DLD1 (cell line): ENCODE results near the gene NUDT15.
"Not testable (repeated sequence)": the region's sequence is repeated elsewhere in the genome, so short reads cannot be mapped to it uniquely, and the experiment has no call there.

Experiments used
- in situ Hi-C: cut with HindIII; loops from 2 replicates; pipeline ENCODE4 v1.10.0; 2017; ENCODE audit warnings: low sequenced_read_pairs

NUDT15 gene

GRCh38 chr13:48037346-48038173, at the start of gene NUDT15:
Gene NUDT15, plus strand, starts transcription at chr13:48037726. Its CDS starts 21 bp downstream, at chr13:48037747.
- in situ Hi-C loops = no loop called here

GRCh38 chr13:47990427-47990826, 47.1 kb upstream of the NUDT15 start:
- in situ Hi-C loops = no loop called here

GRCh38 chr13:47990920-47991466, 46.5 kb upstream of the NUDT15 start:
- in situ Hi-C loops = no loop called here

- in situ Hi-C loops = no loop called here
These were observed 45.7 kb upstream of the NUDT15 start for GRCh38 chr13:47991859-47992258.

- in situ Hi-C loops = no loop called here
These were observed 40.1 kb upstream of the NUDT15 start for GRCh38 chr13:47997384-47997783.

DNA sequence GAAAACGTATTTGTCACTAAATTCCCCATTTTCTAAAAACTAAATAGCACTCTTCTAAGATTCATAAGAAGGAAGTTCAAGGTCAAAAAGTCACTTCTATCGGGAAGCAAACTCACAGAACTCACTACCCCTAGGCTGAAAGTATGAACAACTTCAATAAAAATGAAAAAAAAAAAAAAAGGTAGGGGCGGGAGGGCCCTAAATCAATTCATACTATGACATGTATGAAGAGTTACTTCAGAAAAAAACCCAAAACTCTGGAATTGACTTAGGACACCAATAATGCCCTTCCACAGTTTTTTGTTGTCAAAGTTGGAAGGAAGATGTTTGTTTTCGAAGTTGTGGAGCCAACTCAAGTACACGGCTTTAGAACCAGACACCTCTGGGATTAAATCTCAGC, 37.6 kb upstream of the NUDT15 start:
- in situ Hi-C loops = no loop called here

DNA sequence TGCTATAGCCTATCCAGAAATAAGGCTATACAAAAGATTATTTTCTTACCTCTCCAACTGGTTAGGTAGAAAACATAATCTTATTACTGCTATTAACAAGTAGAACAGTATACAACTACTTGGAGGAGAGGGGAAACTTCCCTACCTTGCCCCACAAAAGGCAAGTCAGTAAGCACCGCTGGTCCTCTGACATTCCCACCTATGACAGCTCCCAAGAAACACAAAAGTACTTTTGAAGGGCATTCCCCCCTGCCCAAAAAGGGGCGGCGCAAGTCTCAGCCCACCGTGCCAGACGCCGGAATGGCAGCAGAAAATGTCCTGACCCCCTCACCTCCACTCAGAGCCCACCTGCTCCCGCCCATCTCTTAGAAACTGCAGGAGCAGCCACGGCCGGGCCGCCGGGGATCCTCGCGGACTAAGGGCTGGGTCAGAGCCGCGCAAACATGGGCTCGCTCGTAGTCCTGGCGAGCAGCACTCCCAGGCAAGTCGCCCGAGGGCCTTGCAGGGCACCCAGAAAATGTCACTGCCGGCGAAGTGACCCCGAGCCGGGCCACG, 36.9 kb upstream of the NUDT15 start:
- in situ Hi-C loops = no loop called here

DNA sequence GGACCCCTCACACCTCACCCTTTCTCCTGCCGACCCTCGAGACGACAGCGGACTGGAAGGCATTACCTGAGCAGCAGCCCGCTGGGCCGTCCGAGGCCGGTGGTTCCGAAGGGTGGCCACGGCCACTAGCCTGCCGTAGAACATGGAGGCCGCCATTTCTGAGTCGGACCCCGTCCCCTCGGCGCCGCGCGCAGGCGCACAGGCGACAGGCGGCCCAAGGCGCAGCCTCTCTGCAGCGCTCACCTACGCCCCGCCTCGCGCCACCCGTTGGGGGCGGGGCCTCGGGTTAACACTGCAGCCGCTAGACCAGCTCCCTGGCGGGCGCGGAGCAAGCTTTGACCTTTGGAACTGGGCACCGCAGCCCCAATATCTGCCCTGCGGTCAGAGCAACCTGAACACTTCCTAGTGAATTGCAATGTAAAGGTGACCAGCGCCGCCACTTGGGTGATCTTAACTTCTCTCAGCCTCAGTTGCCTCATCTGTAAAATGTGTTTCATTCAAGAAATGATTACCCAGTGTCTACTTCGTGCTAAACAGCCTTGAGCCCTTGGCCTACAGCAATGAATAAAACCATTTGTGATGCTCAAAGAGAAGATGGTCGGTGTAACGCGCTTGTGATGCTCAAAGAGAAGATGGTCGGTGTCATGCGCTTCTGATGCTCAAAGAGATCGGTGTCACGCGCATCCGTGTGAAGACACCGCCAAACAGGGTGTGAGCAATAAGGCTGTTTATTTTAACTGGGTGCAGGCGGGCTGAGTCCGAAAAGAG, 36.2 kb upstream of the NUDT15 start, which contains the start of gene SUCLA2:
SUCLA2 (minus strand) TSS at position 160 of the 768 bp plus-strand sequence; CDS start at position 156, 4 bp downstream.
- in situ Hi-C loops = no loop called here

- in situ Hi-C loops = not testable (repeated sequence)
These were observed 35.5 kb upstream of the NUDT15 start for GRCh38 chr13:48001999-48002398.

- in situ Hi-C loops = no loop called here
These were observed 33.3 kb upstream of the NUDT15 start for GRCh38 chr13:48004201-48004600.

GRCh38 chr13:48006396-48006795, 31.1 kb upstream of the NUDT15 start:
- in situ Hi-C loops = no loop called here

DNA sequence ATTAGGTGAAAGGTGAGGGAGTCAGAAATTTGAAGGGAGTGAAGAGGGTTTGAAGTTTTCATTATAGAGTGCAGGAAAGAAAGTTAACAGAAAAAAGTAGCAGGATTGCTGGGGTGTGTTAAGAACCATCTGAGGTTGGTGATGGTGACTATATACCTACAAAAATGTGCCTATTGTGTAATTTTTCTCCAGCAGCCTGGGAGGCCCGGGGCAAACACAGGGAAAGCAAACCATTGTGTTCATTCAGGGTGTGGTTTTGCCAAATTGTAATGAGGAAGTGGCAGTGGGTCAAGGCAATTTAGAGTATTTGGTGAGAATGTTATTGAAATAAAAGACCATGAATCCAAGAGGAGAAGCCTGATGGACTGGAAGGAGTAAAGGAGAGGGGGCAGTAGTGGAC, 28.2 kb upstream of the NUDT15 start:
- in situ Hi-C loops = no loop called here

DNA sequence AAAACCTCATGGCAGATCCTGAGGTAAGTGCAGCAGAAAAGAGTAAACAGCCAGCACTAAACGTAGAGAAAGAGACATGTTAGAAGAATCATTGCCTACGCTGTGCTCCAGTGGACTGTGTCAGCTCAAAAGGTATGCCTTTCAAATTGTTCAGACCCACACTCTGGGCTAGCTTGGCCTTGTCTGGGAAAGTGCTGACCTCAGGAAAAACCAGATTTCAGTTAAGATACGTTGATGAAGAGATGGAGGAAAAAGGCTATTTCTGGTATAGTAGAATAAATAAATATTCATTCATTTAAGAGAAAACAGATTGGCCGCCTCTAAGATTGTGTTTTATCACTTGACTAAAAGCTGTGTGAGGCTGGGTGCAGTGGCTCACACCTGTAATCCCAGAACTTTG, 26.8 kb upstream of the NUDT15 start:
- in situ Hi-C loops = no loop called here

GRCh38 chr13:48012668-48013067, 24.9 kb upstream of the NUDT15 start:
- in situ Hi-C loops = no loop called here

- in situ Hi-C loops = no loop called here
These were observed 23.2 kb upstream of the NUDT15 start for GRCh38 chr13:48014359-48014758.

DNA sequence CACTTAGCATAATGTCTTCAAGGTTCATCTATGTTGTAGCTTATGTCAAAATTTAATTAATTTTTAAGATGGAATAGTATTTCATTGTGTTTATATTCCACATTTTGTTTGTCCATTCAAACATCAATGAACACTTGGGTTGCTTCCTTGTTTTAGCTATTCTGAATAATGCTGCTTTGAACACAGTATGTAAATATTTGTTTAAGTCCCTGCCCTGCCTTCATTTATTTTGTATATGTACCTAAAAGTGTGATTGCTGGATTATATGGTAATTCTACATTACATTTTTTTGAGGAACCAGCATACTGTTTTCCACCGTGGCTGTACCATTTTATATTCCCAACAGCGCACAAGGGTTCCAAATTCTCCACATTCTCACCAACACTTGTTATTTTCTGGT, 18.9 kb upstream of the NUDT15 start:
- in situ Hi-C loops = no loop called here

GRCh38 chr13:48019796-48020195, 17.7 kb upstream of the NUDT15 start:
- in situ Hi-C loops = no loop called here

DNA sequence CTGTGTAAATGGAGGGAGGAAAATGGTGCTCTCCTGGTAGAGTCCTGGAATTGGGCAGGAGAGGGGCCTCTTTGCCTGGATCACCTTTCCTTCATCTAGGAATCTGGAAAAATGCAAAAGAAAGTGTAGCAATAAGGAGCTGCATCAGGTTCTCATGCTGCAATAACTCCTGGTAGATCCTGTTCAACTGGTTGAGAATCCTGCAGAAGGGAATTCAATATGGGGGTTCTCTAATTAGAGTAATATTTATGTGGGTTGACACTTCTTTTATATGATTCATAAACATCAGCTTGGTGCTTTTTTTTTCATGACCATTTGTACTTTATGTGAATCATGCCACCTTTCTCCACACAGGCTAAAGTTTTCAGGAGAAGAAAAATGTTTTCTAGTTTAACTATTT, 9.5 kb upstream of the NUDT15 start:
- in situ Hi-C loops = no loop called here

GRCh38 chr13:48029859-48030258, 7.7 kb upstream of the NUDT15 start:
- in situ Hi-C loops = no loop called here

- in situ Hi-C loops = no loop called here
These were observed 1.2 kb downstream of the NUDT15 start for GRCh38 chr13:48038761-48039160.

DNA sequence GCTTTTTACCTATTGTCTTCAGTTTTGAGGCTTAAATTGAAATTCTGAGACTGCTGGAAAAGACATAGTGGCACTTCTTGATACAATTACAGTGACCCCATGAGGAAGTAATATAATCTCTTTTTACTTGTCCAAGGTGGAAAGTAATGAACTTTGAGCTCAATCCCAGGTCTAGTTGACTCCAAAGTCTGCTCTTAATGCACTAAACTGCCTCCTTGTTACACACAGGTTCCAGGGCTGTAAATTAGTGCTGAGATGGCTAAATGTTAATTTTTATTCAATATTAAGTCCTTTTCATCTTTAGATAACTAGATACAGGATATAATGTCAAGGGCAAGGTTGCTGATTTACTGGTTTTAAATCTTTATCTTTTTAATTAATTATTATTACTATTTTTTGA, 2.5 kb downstream of the NUDT15 start:
- in situ Hi-C loops = no loop called here
